Transverse colon (tissue), 4 donors: ENCODE measurements around the gene MAP1LC3A.

Experiments
- POLR2AphosphoS5 ChIP-seq, 3 donors: sonication (generic); formaldehyde crosslinking; IDR thresholded peaks; one replicate each; pipeline ENCODE4 v1.6.1; 2016; ENCODE audit warnings: antibody characterized with exemption in 3 of 3
- TF ChIP-seq, protein P1 (sequence below), 5 experiments: fragments of 200-600 bp in 3 of 5; fragments of 450-650 bp in 2 of 5; sonication (generic) in 3 of 5; IDR thresholded peaks; 1 replicate in 2 of 5; 2 replicates in 3 of 5; pipeline ENCODE4 v1.5.1; 2016 to 2017; ENCODE audit warnings: antibody characterized with exemption in 5 of 5, inconsistent platforms in 3 of 5, mild to moderate bottlenecking in 2 of 5, moderate library complexity in 1 of 5

DNA sequence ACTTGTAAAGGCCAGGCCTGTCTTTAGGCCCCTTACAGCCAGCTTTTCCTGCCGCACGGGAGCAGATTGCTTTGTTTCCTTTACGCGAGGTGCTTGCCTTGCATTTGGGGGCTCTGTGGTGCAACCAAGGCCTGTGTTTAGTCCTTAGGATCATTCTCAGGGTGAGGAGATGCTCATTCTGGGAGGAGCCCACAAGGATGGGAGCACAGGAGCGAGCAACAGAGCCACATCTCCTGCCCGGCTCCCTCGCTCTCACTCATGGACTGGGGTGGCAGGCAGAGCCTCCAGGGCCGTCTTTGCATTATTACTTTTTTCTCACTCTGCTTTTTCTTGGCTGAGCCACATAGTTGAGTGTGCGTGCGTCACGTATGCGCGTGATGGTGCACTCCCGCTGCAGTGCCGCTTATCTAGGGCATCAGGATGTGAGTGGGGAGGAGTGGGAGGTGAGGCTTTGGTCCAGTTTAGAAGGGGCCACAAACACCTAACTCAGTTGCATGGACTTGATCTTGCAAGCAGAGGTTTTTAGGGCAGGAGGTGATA, 23.1 kb upstream of the MAP1LC3A start:
- TF ChIP-seq, protein P1, sequence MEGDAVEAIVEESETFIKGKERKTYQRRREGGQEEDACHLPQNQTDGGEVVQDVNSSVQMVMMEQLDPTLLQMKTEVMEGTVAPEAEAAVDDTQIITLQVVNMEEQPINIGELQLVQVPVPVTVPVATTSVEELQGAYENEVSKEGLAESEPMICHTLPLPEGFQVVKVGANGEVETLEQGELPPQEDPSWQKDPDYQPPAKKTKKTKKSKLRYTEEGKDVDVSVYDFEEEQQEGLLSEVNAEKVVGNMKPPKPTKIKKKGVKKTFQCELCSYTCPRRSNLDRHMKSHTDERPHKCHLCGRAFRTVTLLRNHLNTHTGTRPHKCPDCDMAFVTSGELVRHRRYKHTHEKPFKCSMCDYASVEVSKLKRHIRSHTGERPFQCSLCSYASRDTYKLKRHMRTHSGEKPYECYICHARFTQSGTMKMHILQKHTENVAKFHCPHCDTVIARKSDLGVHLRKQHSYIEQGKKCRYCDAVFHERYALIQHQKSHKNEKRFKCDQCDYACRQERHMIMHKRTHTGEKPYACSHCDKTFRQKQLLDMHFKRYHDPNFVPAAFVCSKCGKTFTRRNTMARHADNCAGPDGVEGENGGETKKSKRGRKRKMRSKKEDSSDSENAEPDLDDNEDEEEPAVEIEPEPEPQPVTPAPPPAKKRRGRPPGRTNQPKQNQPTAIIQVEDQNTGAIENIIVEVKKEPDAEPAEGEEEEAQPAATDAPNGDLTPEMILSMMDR (IDR thresholded peaks at IDR 0.05) = no peak
- TF ChIP-seq POLR2AphosphoS5 (IDR thresholded peaks at IDR 0.05) = no peak
